CD4-positive, alpha-beta T cell (primary cell): ENCODE measurements around the gene TRRAP. TPM values are rescaled to one million over a fixed set of nuclear protein-coding genes. Genes with fewer than 3 reads are reported as not detected.

Experiments
- ATAC-seq: fragments of 200-7000 bp; cut with Tn5 transposase; one replicate; pipeline ENCODE4 v1.10.0; 2022; ENCODE audit warnings: mild to moderate bottlenecking; ENCODE audit not compliant: poor library complexity
- CTCF ChIA-PET: fragments of 350-600 bp; sonication (Branson Sonifier 250); formaldehyde crosslinking; loops from one replicate; lab custom pipeline; 2021; ENCODE audit warnings: antibody characterized with exemption, inconsistent platforms; lab: Charles Lee
- POLR2A ChIA-PET: fragments of 350-600 bp; sonication (Branson Sonifier 250); formaldehyde crosslinking; loops from one replicate; lab custom pipeline; 2021; ENCODE audit warnings: antibody characterized with exemption, inconsistent platforms; lab: Charles Lee
- DNase-seq, 14 experiments: peaks; one replicate each; pipeline ENCODE4 v3.0.0-alpha.2; 2013 to 2020; ENCODE audit warnings: mixed read lengths in 2 of 14
- H3K27ac ChIP-seq, 2 donors: one replicate each; pipeline versions ENCODE4 v1.5.1 to v1.7.0; 2013; ENCODE audit warnings: low read length in 2 of 2, low read depth in 1 of 2, mild to moderate bottlenecking in 1 of 2
- H3K27me3 ChIP-seq, 2 experiments: 1 replicate in 1 of 2; 2 replicates in 1 of 2; pipeline versions ENCODE4 v1.6.1 to v1.7.0; 2013; ENCODE audit warnings: low read length in 2 of 2, control low read depth in 1 of 2, mild to moderate bottlenecking in 1 of 2, moderate library complexity in 1 of 2; ENCODE audit not compliant: insufficient read depth in 2 of 2, control insufficient read depth in 1 of 2
- H3K36me3 ChIP-seq: one replicate; pipeline ENCODE4 v1.6.1; 2013; ENCODE audit warnings: low read length, control low read depth; ENCODE audit not compliant: insufficient read depth
- H3K4me1 ChIP-seq: one replicate; pipeline ENCODE4 v1.6.1; 2013; ENCODE audit warnings: low read length, control low read depth; ENCODE audit not compliant: insufficient read depth
- H3K4me3 ChIP-seq: one replicate; pipeline ENCODE4 v1.5.1; 2013; ENCODE audit warnings: mild to moderate bottlenecking, low read length, moderate library complexity
- H3K9me3 ChIP-seq, 2 experiments: 1 replicate in 1 of 2; 2 replicates in 1 of 2; pipeline versions ENCODE4 v1.6.1 to v1.7.0; 2013; ENCODE audit warnings: low read length in 2 of 2, mild to moderate bottlenecking in 2 of 2, control low read depth in 1 of 2, moderate library complexity in 1 of 2; ENCODE audit not compliant: control insufficient read depth in 1 of 2, insufficient read depth in 1 of 2
- H3K27ac Mint-ChIP-seq: one replicate; pipeline ENCODE4 v1.8.0; 2020; ENCODE audit warnings: mixed read lengths
- H3K27me3 Mint-ChIP-seq: one replicate; pipeline ENCODE4 v1.8.0; 2021; ENCODE audit warnings: mixed read lengths
- H3K36me3 Mint-ChIP-seq: one replicate; pipeline ENCODE4 v1.8.0; 2021; ENCODE audit warnings: low read depth, mixed read lengths
- H3K4me1 Mint-ChIP-seq: one replicate; pipeline ENCODE4 v1.8.0; 2021; ENCODE audit warnings: low read depth, mixed read lengths
- H3K4me3 Mint-ChIP-seq: one replicate; pipeline ENCODE4 v1.8.0; 2020; ENCODE audit warnings: mild to moderate bottlenecking, mixed read lengths
- H3K9me3 Mint-ChIP-seq: one replicate; pipeline ENCODE4 v1.8.0; 2020; ENCODE audit warnings: mixed read lengths
- intact Hi-C, 2 experiments: fragments of 100-400 bp; cut with DNase I in 1 of 2; cut with micrococcal nuclease in 1 of 2; formaldehyde crosslinking; loops; one replicate each; pipeline versions ENCODE4 v1.15.1 to v1.9.0; 2023 to 2025; cut with DNase I, micrococcal nuclease
- total RNA-seq, 174 experiments: library from RNA in 2 of 174; stranded (reverse) in 2 of 174; gene quantifications; one replicate each; pipeline ENCODE4 v1.2.3 and lab custom pipeline; 2021 to 2026
- TF ChIP-seq, protein P1 (sequence below): fragments of 200-600 bp; IDR thresholded peaks from one replicate; pipeline ENCODE4 v1.8.0; 2022; ENCODE audit warnings: antibody characterized with exemption, mild to moderate bottlenecking

The TRRAP gene
- total RNA-seq, 2 experiments from 2014 or later: 47.9 to 48.3 TPM

DNA sequence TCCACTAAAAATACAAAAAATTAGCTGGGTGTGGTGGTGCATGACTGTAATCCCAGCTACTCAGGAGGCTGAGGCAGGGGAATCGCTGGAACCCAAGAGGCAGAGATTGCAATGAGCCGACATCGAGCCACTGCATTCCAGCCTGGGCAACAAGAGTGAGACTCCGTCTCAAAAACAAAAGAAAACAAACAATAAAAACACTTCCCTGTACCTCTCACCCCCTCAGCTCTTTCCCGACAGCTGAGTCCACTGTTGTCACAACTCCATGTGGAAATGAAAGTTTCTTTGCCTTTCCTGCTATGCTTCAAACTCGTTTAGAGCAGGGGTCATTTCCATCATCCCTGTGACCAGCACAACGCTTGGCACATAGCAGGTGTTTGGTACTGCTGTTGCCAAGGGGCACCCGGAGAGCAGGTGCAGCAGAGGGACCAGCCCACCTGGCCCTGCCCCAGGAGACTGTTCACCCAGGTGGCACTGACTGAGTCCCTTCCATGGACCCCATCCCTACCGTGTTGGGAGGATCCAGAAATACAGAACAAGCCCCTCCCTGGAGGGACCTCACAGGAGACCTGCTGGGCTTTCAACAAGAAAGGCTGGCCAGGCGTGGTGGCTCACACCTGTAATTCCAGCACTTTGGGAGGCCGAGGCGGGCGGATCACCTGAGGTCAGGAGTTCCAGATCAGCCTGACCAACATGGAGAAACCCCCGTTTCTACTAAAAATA lies 13.4 kb upstream of the TRRAP start:
- no peak for ATAC-seq
- H3K4me3 Mint-ChIP-seq: no peak overlapping the region
- no peak for DNase-seq
- Histone ChIP-seq H3K9me3 (no peaks in the 10 kb centered on the region), H3K4me3 (no peak overlapping the region), H3K36me3 (no peaks in the 10 kb centered on the region), H3K27ac (no peak overlapping the region), H3K4me1 (peaks cover 8% of the 10 kb centered on the region), H3K27me3 (peaks cover 2 to 16% of the 10 kb centered on the region in 2 experiments)
- no peak overlapping the region for H3K27ac Mint-ChIP-seq
- peaks cover 22% of the 10 kb centered on the region for H3K27me3 Mint-ChIP-seq
- CTCF ChIA-PET: no interaction called here
- no peaks in the 10 kb centered on the region for H3K9me3 Mint-ChIP-seq
- POLR2A ChIA-PET: no interaction called here
- no peaks in the 10 kb centered on the region for H3K36me3 Mint-ChIP-seq
- TF ChIP-seq, protein P1, sequence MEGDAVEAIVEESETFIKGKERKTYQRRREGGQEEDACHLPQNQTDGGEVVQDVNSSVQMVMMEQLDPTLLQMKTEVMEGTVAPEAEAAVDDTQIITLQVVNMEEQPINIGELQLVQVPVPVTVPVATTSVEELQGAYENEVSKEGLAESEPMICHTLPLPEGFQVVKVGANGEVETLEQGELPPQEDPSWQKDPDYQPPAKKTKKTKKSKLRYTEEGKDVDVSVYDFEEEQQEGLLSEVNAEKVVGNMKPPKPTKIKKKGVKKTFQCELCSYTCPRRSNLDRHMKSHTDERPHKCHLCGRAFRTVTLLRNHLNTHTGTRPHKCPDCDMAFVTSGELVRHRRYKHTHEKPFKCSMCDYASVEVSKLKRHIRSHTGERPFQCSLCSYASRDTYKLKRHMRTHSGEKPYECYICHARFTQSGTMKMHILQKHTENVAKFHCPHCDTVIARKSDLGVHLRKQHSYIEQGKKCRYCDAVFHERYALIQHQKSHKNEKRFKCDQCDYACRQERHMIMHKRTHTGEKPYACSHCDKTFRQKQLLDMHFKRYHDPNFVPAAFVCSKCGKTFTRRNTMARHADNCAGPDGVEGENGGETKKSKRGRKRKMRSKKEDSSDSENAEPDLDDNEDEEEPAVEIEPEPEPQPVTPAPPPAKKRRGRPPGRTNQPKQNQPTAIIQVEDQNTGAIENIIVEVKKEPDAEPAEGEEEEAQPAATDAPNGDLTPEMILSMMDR: no peak
- intact Hi-C loops: no loop called here
- no peaks in the 10 kb centered on the region for H3K4me1 Mint-ChIP-seq

- ChIA-PET POLR2A (interaction anchor here (0.6 kb wide), 1 partner anchor 18 kb away, joined by 3 read pairs; no protein-coding TSS in a partner anchor), CTCF (no interaction called here)
- Mint-ChIP-seq H3K9me3 (no peaks in the 10 kb centered on the region), H3K4me1 (no peaks in the 10 kb centered on the region), H3K36me3 (no peaks in the 10 kb centered on the region), H3K4me3 (no peak overlapping the region), H3K27me3 (peaks cover 30% of the 10 kb centered on the region), H3K27ac (no peak overlapping the region)
- peaks cover 10 to 24% of the 10 kb centered on the region in 2 experiments for H3K27me3 ChIP-seq
- no peak overlapping the region for H3K4me3 ChIP-seq
- H3K4me1 ChIP-seq: peaks cover 19% of the 10 kb centered on the region
- intact Hi-C loops: no loop called here
- no peaks in the 10 kb centered on the region for H3K36me3 ChIP-seq
- ATAC-seq (no peak), DNase-seq (no peak)
- H3K27ac ChIP-seq: no peak overlapping the region
- TF ChIP-seq, protein P1: no peak
- no peaks in the 10 kb centered on the region for H3K9me3 ChIP-seq
These were observed 12.0 kb upstream of the TRRAP start for GRCh38 chr7:98866351-98866750.

DNA sequence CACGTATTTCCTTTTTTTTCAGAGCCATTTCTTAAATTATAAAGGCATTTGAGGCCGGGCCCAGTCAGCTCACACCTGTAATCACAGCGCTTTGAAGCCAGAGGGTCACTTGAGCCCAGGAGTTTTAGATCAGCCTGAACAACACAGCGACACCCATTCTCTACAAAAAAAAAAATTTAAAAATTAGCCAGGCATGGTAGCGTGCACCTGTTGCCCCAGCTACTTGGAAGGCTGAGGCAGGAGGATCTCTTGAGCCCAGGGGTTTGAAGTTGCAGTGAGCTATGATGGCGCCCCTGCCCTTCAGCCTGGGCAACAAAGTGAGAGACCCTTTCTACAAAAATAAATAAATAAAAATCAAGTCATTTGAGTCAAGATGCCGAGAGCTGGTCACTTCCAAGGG lies 11.6 kb upstream of the TRRAP start:
- ChIA-PET CTCF (no interaction called here), POLR2A (interaction anchor here (0.6 kb wide), 1 partner anchor 18 kb away, joined by 3 read pairs; no protein-coding TSS in a partner anchor)
- Mint-ChIP-seq H3K36me3 (no peaks in the 10 kb centered on the region), H3K27me3 (peaks cover 34% of the 10 kb centered on the region), H3K27ac (no peak overlapping the region), H3K4me3 (no peak overlapping the region), H3K4me1 (no peaks in the 10 kb centered on the region), H3K9me3 (no peaks in the 10 kb centered on the region)
- ATAC-seq: no peak
- no peaks in the 10 kb centered on the region for H3K9me3 ChIP-seq
- no peak for DNase-seq
- H3K4me1 ChIP-seq: peaks cover 21% of the 10 kb centered on the region
- no peak overlapping the region for H3K27ac ChIP-seq
- peaks cover 10 to 27% of the 10 kb centered on the region in 2 experiments for H3K27me3 ChIP-seq
- no peak overlapping the region for H3K4me3 ChIP-seq
- TF ChIP-seq, protein P1: no peak
- intact Hi-C loops: no loop called here
- no peaks in the 10 kb centered on the region for H3K36me3 ChIP-seq
